A549 (cell line): Measurements from ENCODE around the gene MYO7A. TPM values are rescaled to one million over a fixed set of nuclear protein-coding genes. Genes with fewer than 3 reads are reported as not detected.

Source experiments
- ATAC-seq, 2 experiments: fragments of 200-7000 bp in 1 of 2; fragments of >200 bp in 1 of 2; cut with Nextera tagmentation in 1 of 2; cut with Tn5 transposase in 1 of 2; 3 replicates each; pipeline versions ENCODE4 v1.8.0 to v1.9.1; 2018 to 2020; ENCODE audit warnings: mild to moderate bottlenecking in 1 of 2, moderate library complexity in 1 of 2
- CTCF ChIA-PET: fragments of 300-600 bp; sonication (Branson Sonifier 250); formaldehyde crosslinking; extraction: SDS; loops from one replicate; lab custom pipeline; 2021; ENCODE audit warnings: antibody characterized with exemption, inconsistent platforms; lab: Yijun Ruan, JAX
- POLR2A ChIA-PET: fragments of 350-600 bp; formaldehyde crosslinking; extraction: SDS; loops from one replicate; lab custom pipeline; 2021; ENCODE audit warnings: antibody characterized with exemption, inconsistent platforms; lab: Yijun Ruan, JAX
- DNase-seq, 2 experiments: peaks; one replicate each; pipeline versions ENCODE4 v3.0.0 to v3.0.0-alpha.2; 2011 to 2016; ENCODE audit warnings: low read depth in 1 of 2, low spot score in 1 of 2
- FAIRE-seq: peaks from 2 replicates; lab custom pipeline; 2011; peaks lifted over from hg19 to GRCh38; lab: Jason Lieb, UNC
- H3K27ac ChIP-seq, 2 experiments: fragments of >200 bp; sonication (Bioruptor Twin); formaldehyde crosslinking; 3 replicates each; pipeline ENCODE4 v1.5.1; 2016 to 2017
- H3K4me1 ChIP-seq: fragments of >200 bp; sonication (Bioruptor Twin); formaldehyde crosslinking; 3 replicates; pipeline ENCODE4 v1.6.1; 2016
- H3K4me2 ChIP-seq: fragments of >200 bp; sonication (Bioruptor Twin); formaldehyde crosslinking; 3 replicates; pipeline ENCODE4 v1.6.1; 2016
- H3K4me3 ChIP-seq: fragments of >200 bp; sonication (Bioruptor Twin); formaldehyde crosslinking; 3 replicates; pipeline ENCODE4 v1.5.1; 2016
- H3K9me3 ChIP-seq: fragments of >200 bp; sonication (Bioruptor Twin); formaldehyde crosslinking; 3 replicates; pipeline ENCODE4 v1.6.1; 2016
- CBX8 ChIP-seq: fragments of 200-600 bp; sonication (generic); IDR thresholded peaks from 2 replicates; pipeline ENCODE4 v1.6.1; 2016
- EHF ChIP-seq: fragments of 250-450 bp; sonication (Bioruptor Pico); IDR thresholded peaks from 2 replicates; pipeline ENCODE4 v1.5.0; 2020; ENCODE audit warnings: mild to moderate bottlenecking
- EP300 ChIP-seq, 2 experiments: fragments of >200 bp; sonication (Bioruptor Twin); formaldehyde crosslinking; IDR thresholded peaks; 2 replicates in 1 of 2; 3 replicates in 1 of 2; pipeline ENCODE4 v1.6.1; 2016 to 2017
- FOXS1 ChIP-seq: fragments of 250-450 bp; sonication (Bioruptor Pico); IDR thresholded peaks from 2 replicates; pipeline ENCODE4 v1.5.0; 2020; ENCODE audit warnings: mild to moderate bottlenecking, moderate library complexity
- HES2 ChIP-seq: fragments of >200 bp; sonication (Bioruptor Twin); formaldehyde crosslinking; IDR thresholded peaks from 2 replicates; pipeline ENCODE4 v1.6.1; 2016
- HEYL ChIP-seq: fragments of 250-450 bp; sonication (Bioruptor Pico); IDR thresholded peaks from 2 replicates; pipeline ENCODE4 v1.8.0; 2021; ENCODE audit warnings: mild to moderate bottlenecking, moderate library complexity
- HOXB13 ChIP-seq: fragments of 250-450 bp; sonication (Bioruptor Pico); IDR thresholded peaks from 2 replicates; pipeline ENCODE4 v1.5.0; 2020; ENCODE audit warnings: low read depth, mild to moderate bottlenecking, moderate library complexity
- KDM5A ChIP-seq: fragments of 200-600 bp; sonication (generic); IDR thresholded peaks from 2 replicates; pipeline ENCODE4 v1.6.1; 2016; ENCODE audit warnings: antibody characterized with exemption, mild to moderate bottlenecking
- MAX ChIP-seq: IDR thresholded peaks from 2 replicates; pipeline ENCODE4 v1.6.1; 2012
- MYC ChIP-seq: IDR thresholded peaks from 2 replicates; pipeline ENCODE4 v1.6.1; 2012; ENCODE audit warnings: mild to moderate bottlenecking, inconsistent platforms, low read length, improper control_type of control experiment, borderline replicate concordance
- NPAS2 ChIP-seq: fragments of 250-450 bp; sonication (Bioruptor Pico); IDR thresholded peaks from 2 replicates; pipeline ENCODE4 v1.8.0; 2022; ENCODE audit warnings: mild to moderate bottlenecking, moderate library complexity, borderline replicate concordance
- RAD21 ChIP-seq, 2 experiments: fragments of >200 bp in 1 of 2; sonication (Bioruptor Twin) in 1 of 2; formaldehyde crosslinking in 1 of 2; IDR thresholded peaks in 1 of 2; conservative IDR thresholded peaks in 1 of 2; 2 replicates in 1 of 2; 3 replicates in 1 of 2; pipeline ENCODE4 v1.6.1; 2012 to 2018; ENCODE audit warnings: inconsistent platforms in 1 of 2
- SREBF2 ChIP-seq: fragments of 450-650 bp; IDR thresholded peaks from 2 replicates; pipeline ENCODE4 v1.6.1; 2014; ENCODE audit warnings: mild to moderate bottlenecking, moderate library complexity
- TFCP2L1 ChIP-seq: fragments of 250-450 bp; sonication (Bioruptor Pico); IDR thresholded peaks from 2 replicates; pipeline ENCODE4 v1.5.0; 2021; ENCODE audit warnings: mild to moderate bottlenecking
- TP53 ChIP-seq: fragments of 250-450 bp; sonication (Bioruptor Pico); IDR thresholded peaks from 2 replicates; pipeline ENCODE4 v1.5.0; 2021; ENCODE audit warnings: mild to moderate bottlenecking, moderate library complexity
- ZFP36 ChIP-seq: fragments of 450-650 bp; IDR thresholded peaks from 2 replicates; pipeline ENCODE4 v1.6.1; 2014; ENCODE audit warnings: borderline replicate concordance; ENCODE audit not compliant: partially characterized antibody
- ZNF302 ChIP-seq: fragments of 250-450 bp; sonication (Bioruptor Pico); IDR thresholded peaks from 2 replicates; pipeline ENCODE4 v1.9.0; 2021; ENCODE audit warnings: inconsistent platforms, mild to moderate bottlenecking, moderate library complexity
- WGBS: methylation state at CpG from one replicate; pipeline ENCODE4 v1.1.6; 2017; ENCODE audit errors: missing lambda C conversion rate; 5-methylcytosine and 5-hydroxymethylcytosine counted together
- polyA plus RNA-seq, 4 experiments: library from polyadenylated mRNA; depleted of rRNA in 3 of 4; stranded (reverse); fragments of >200 nt; fragmentation: RNase III in 1 of 4; extraction: RNeasy Plus Mini Kit Qiagen cat#74134 plus additional on column Dnase treatment in 1 of 4; gene quantifications; 2 replicates in 3 of 4; 3 replicates in 1 of 4; pipeline ENCODE4 v1.2.3, GENCODE V29; 2011 to 2017

Gene MYO7A
- polyA plus RNA-seq, 2 of the 4 experiments (the other 2 are of a cell fraction), result 1.7 to 2.1 TPM

GRCh38 chr11:77181799-77182541, 53.9 kb downstream of the MYO7A start:
- ATAC-seq, result no peak
- H3K4me3 ChIP-seq, result no peak overlapping the region
- CTCF ChIA-PET, result interaction anchor here (0.6 to 10.8 kb wide), 8 partner anchors 13 to 366 kb away, joined by 3 to 161 read pairs (median 5); partner anchors contain the start of gene MYO7A
- H3K4me1 ChIP-seq, result no peaks in the 10 kb centered on the region
- POLR2A ChIA-PET, result no interaction called here
- no peak for FAIRE-seq
- H3K27ac ChIP-seq, result no peak overlapping the region
- no peak for DNase-seq
- WGBS, result 74% methylated on average over 21 of the region's 22 CpGs
- no peak overlapping the region for H3K4me2 ChIP-seq
- no peaks in the 10 kb centered on the region for H3K9me3 ChIP-seq
- TF ChIP-seq RAD21 (conservative IDR thresholded peaks at IDR 0.05 in 1 of 2, IDR thresholded peaks at IDR 0.05 in 1 of 2), result no peak
- no peak for TF ChIP-seq SREBF2
- no peak for TF ChIP-seq MAX
- no peak for TF ChIP-seq NPAS2
- TF ChIP-seq MYC, result no peak
- no peak for TF ChIP-seq HEYL
- TF ChIP-seq TP53 (CRISPR knock-in tag), result no peak
- TF ChIP-seq EP300 (IDR thresholded peaks at IDR 0.05), result no peak
- TF ChIP-seq ZNF302 (CRISPR knock-in tag), result no peak
- TF ChIP-seq, all 56 proteins: peak for 0

DNA sequence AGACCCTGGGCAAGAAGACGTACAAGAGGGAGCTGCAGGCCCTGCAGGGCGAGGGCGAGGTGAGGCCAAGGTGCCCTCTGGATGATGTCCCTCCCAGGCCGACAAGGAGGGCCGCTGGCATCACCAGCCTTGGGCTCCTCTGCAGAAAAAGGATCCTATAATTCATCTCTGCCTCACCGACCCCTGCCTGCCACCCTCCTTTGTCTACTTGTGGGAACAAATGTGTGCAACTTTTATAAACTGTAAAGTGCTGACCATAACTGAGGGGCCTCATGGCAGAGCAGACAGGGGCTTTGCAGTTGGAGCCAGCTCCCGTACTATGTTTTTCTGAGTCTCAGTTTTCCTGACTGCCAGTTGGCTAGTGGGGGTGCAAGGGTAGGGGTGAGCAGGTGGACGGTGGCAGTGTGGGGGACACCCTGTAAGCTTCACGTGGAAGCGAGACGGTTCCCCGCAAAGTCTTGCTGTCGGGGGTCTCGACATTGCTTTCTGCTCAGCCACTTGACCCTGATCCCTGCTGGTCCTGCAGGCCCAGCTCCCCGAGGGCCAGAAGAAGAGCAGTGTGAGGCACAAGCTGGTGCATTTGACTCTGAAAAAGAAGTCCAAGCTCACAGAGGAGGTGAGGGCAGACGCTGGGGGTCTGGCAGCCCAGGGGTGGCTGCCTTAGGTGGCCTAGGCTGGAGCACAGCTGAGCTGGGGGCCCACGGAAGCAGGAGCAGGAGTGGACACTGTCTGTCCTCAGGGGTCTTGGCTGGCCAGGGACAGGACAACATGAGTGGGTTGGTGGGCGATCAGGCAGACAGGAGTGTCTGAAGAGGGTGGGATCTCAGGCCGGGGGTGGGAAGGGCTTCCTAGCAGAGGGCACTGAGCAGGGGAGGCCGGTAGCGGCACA, 54.7 kb downstream of the MYO7A start:
- Histone ChIP-seq H3K4me1 (no peaks in the 10 kb centered on the region), H3K27ac (no peak overlapping the region), H3K4me3 (no peak overlapping the region), H3K4me2 (no peak overlapping the region), H3K9me3 (no peaks in the 10 kb centered on the region)
- FAIRE-seq (no peak), DNase-seq (no peak), ATAC-seq (peak in 1 of 2 experiments; percentile 14; a peak in 1 of 6 replicates)
- TF ChIP-seq MAX, result no peak
- no peak for TF ChIP-seq EP300 (IDR thresholded peaks at IDR 0.05)
- no peak for TF ChIP-seq TFCP2L1 (CRISPR knock-in tag)
- TF ChIP-seq HOXB13, result no peak
- TF ChIP-seq KDM5A, result no peak
- TF ChIP-seq FOXS1, result no peak
- TF ChIP-seq HES2, result no peak
- no peak for TF ChIP-seq EHF (CRISPR knock-in tag)
- POLR2A ChIA-PET, result no interaction called here
- WGBS, result 61% methylated on average over 20 of the region's 21 CpGs
- CTCF ChIA-PET, result interaction anchor here (0.5 to 10.8 kb wide), 7 partner anchors 12 to 444 kb away, joined by 3 to 161 read pairs (median 5); partner anchors contain the start of gene MYO7A

GRCh38 chr11:77183431-77183984, 55.5 kb downstream of the MYO7A start:
- TF ChIP-seq CBX8, result no peak
- TF ChIP-seq ZFP36, result peak; percentile 45
- DNase-seq (no peak), FAIRE-seq (no peak), ATAC-seq (no peak; a peak in 1 of 6 replicates)
- Histone ChIP-seq H3K4me3 (no peak overlapping the region), H3K4me1 (no peaks in the 10 kb centered on the region), H3K4me2 (no peak overlapping the region), H3K9me3 (no peaks in the 10 kb centered on the region), H3K27ac (no peak overlapping the region)
- 33% methylated on average over 4 of the region's 4 CpGs for WGBS
- CTCF ChIA-PET, result interaction anchor here (0.5 to 10.8 kb wide), 4 partner anchors 11 to 444 kb away, joined by 3 to 161 read pairs (median 7); partner anchors contain the start of gene MYO7A
- POLR2A ChIA-PET, result no interaction called here
